Measurements from ENCODE around the gene PPP6R3.

Gene PPP6R3

DNA sequence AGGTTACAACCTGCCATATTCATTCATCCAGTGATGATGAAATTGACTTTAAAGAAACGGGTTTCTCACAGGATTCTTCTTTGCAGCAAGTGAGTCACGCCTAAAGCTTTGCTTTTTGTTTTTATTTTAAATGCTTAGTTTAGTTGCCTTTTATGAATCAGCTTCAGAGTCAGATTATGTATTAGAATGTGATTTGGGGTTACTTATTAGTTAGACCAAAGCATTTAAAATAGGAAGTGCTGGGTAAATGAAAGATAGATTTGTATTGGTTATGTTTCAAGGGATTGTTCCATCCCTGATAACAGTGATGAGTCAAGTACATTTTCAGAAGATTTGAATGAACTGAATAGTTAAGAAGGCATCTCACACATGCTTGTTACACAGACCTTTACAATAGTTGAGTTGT, 122.5 kb downstream of the PPP6R3 start:
- H3K4me1 ChIP-seq (ENCODE audit: control insufficient read depth, insufficient read depth, low read length, poor library complexity, severe bottlenecking), result no peaks in the 10 kb centered on the region
- no peak for DNase-seq
- H3K36me3 ChIP-seq (ENCODE audit: control insufficient read depth, insufficient read depth, low read length), result peaks cover 61% of the 10 kb centered on the region
- H3K27ac ChIP-seq (ENCODE audit: insufficient read depth, low read length, poor library complexity, severe bottlenecking), result no peak overlapping the region
- H3K4me3 ChIP-seq (ENCODE audit: insufficient read depth, low read depth, low read length, poor library complexity, severe bottlenecking), result no peak overlapping the region
- no peaks in the 10 kb centered on the region for H3K27me3 ChIP-seq (replicated peaks; ENCODE audit: control insufficient read depth, insufficient read depth, low read length, poor library complexity, severe bottlenecking)
- H3K9me3 ChIP-seq (ENCODE audit: control insufficient read depth, low read length), result no peaks in the 10 kb centered on the region

- no peak overlapping the region for H3K27ac ChIP-seq (ENCODE audit: insufficient read depth, low read length, poor library complexity, severe bottlenecking)
- peaks cover 59% of the 10 kb centered on the region for H3K36me3 ChIP-seq (ENCODE audit: control insufficient read depth, insufficient read depth, low read length)
- no peaks in the 10 kb centered on the region for H3K9me3 ChIP-seq (ENCODE audit: control insufficient read depth, low read length)
These were observed 123.5 kb downstream of the PPP6R3 start for GRCh38 chr11:68584097-68584496.

GRCh38 chr11:68584991-68585524, 124.5 kb downstream of the PPP6R3 start:
- DNase-seq, result no peak
- Histone ChIP-seq H3K4me3 (ENCODE audit: insufficient read depth, low read depth, low read length, poor library complexity, severe bottlenecking) (no peak overlapping the region), H3K36me3 (ENCODE audit: control insufficient read depth, insufficient read depth, low read length) (peaks cover 59% of the 10 kb centered on the region), H3K27ac (ENCODE audit: insufficient read depth, low read length, poor library complexity, severe bottlenecking) (no peak overlapping the region), H3K27me3 (replicated peaks; ENCODE audit: control insufficient read depth, insufficient read depth, low read length, poor library complexity, severe bottlenecking) (no peaks in the 10 kb centered on the region), H3K4me1 (ENCODE audit: control insufficient read depth, insufficient read depth, low read length, poor library complexity, severe bottlenecking) (no peaks in the 10 kb centered on the region), H3K9me3 (ENCODE audit: control insufficient read depth, low read length) (no peaks in the 10 kb centered on the region)

More at GRCh38 chr11:68584097-68584496, 123.5 kb downstream of the PPP6R3 start:
- no peak overlapping the region for H3K4me3 ChIP-seq (ENCODE audit: insufficient read depth, low read depth, low read length, poor library complexity, severe bottlenecking)
- H3K4me1 ChIP-seq (ENCODE audit: control insufficient read depth, insufficient read depth, low read length, poor library complexity, severe bottlenecking), result no peaks in the 10 kb centered on the region
- DNase-seq, result peak; percentile 5 to 23 (median 5)
- no peaks in the 10 kb centered on the region for H3K27me3 ChIP-seq (replicated peaks; ENCODE audit: control insufficient read depth, insufficient read depth, low read length, poor library complexity, severe bottlenecking)

DNA sequence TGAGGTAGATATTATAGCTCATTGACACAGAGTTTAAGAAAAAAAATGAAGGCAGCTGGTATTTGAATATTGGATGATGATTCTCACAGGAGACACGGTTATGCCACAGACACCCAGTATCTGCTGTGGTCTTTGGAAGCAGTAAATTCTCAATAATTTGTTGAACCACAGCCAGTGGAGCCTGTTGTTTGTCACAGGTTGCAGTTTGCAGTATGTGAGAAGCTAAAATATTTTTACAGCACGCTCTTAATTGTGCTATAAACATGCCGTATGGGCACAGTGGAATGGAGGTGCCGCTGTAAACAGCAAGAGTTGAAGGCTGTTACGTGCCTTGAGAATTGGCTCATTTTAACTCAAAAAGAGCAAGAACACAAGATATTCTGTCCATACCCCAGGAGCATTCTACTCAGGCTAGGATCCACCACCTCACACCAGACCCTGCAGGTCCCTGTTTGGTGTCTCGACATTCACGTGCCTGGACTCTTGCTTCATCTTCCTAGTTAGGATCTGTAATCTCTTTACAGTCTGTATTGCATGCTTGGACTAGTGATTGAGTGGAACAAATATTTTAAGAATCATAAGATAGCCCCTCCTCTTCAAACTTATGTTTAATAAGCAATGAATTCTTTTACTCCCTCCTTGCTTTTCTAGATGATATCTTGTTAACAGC, 129.1 kb downstream of the PPP6R3 start:
- peaks cover 76% of the 10 kb centered on the region for H3K36me3 ChIP-seq (ENCODE audit: control insufficient read depth, insufficient read depth, low read length)
- H3K4me1 ChIP-seq (ENCODE audit: control insufficient read depth, insufficient read depth, low read length, poor library complexity, severe bottlenecking), result no peaks in the 10 kb centered on the region

GRCh38 chr11:68591719-68592118, 131.2 kb downstream of the PPP6R3 start:
- Histone ChIP-seq H3K27me3 (replicated peaks; ENCODE audit: control insufficient read depth, insufficient read depth, low read length, poor library complexity, severe bottlenecking) (no peaks in the 10 kb centered on the region), H3K36me3 (ENCODE audit: control insufficient read depth, insufficient read depth, low read length) (peaks cover 72% of the 10 kb centered on the region)

More for the DNA sequence above, 129.1 kb downstream of the PPP6R3 start:
- H3K9me3 ChIP-seq (ENCODE audit: control insufficient read depth, low read length), result no peaks in the 10 kb centered on the region
- H3K4me3 ChIP-seq (ENCODE audit: insufficient read depth, low read depth, low read length, poor library complexity, severe bottlenecking), result no peak overlapping the region
- no peaks in the 10 kb centered on the region for H3K27me3 ChIP-seq (replicated peaks; ENCODE audit: control insufficient read depth, insufficient read depth, low read length, poor library complexity, severe bottlenecking)
- no peak for DNase-seq
- no peak overlapping the region for H3K27ac ChIP-seq (ENCODE audit: insufficient read depth, low read length, poor library complexity, severe bottlenecking)

DNA sequence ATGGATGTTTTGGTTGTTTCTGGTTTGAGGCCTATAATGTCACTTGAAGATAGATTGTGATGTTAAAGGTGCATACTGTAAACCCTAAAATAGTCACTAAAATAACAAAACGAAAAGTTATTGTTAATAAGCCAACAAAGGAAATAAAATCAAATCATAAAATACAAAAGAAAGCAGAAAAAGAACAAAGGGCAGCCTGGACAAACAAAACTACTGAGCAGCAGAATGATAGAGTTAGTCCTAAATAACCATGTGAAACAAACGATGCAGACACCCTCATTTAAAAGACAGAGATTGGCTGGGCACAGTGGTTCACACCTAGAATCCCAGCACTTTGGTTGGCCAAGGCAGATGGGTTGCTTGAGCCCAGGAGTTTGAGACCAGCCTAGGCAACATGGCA, 132.9 kb downstream of the PPP6R3 start:
- Histone ChIP-seq H3K36me3 (ENCODE audit: control insufficient read depth, insufficient read depth, low read length) (peaks cover 75% of the 10 kb centered on the region), H3K9me3 (ENCODE audit: control insufficient read depth, low read length) (no peaks in the 10 kb centered on the region), H3K4me3 (ENCODE audit: insufficient read depth, low read depth, low read length, poor library complexity, severe bottlenecking) (no peak overlapping the region), H3K27ac (ENCODE audit: insufficient read depth, low read length, poor library complexity, severe bottlenecking) (no peak overlapping the region), H3K4me1 (ENCODE audit: control insufficient read depth, insufficient read depth, low read length, poor library complexity, severe bottlenecking) (no peaks in the 10 kb centered on the region), H3K27me3 (replicated peaks; ENCODE audit: control insufficient read depth, insufficient read depth, low read length, poor library complexity, severe bottlenecking) (no peaks in the 10 kb centered on the region)
- DNase-seq, result no peak

More at GRCh38 chr11:68591719-68592118, 131.2 kb downstream of the PPP6R3 start:
- no peaks in the 10 kb centered on the region for H3K9me3 ChIP-seq (ENCODE audit: control insufficient read depth, low read length)
- no peak overlapping the region for H3K4me3 ChIP-seq (ENCODE audit: insufficient read depth, low read depth, low read length, poor library complexity, severe bottlenecking)
- no peak overlapping the region for H3K27ac ChIP-seq (ENCODE audit: insufficient read depth, low read length, poor library complexity, severe bottlenecking)
- DNase-seq, result no peak
- no peaks in the 10 kb centered on the region for H3K4me1 ChIP-seq (ENCODE audit: control insufficient read depth, insufficient read depth, low read length, poor library complexity, severe bottlenecking)

- peaks cover 77% of the 10 kb centered on the region for H3K36me3 ChIP-seq (ENCODE audit: control insufficient read depth, insufficient read depth, low read length)
- H3K27me3 ChIP-seq (replicated peaks; ENCODE audit: control insufficient read depth, insufficient read depth, low read length, poor library complexity, severe bottlenecking), result no peaks in the 10 kb centered on the region
- no peak overlapping the region for H3K27ac ChIP-seq (ENCODE audit: insufficient read depth, low read length, poor library complexity, severe bottlenecking)
- no peaks in the 10 kb centered on the region for H3K9me3 ChIP-seq (ENCODE audit: control insufficient read depth, low read length)
- no peak overlapping the region for H3K4me3 ChIP-seq (ENCODE audit: insufficient read depth, low read depth, low read length, poor library complexity, severe bottlenecking)
- no peak for DNase-seq
- H3K4me1 ChIP-seq (ENCODE audit: control insufficient read depth, insufficient read depth, low read length, poor library complexity, severe bottlenecking), result no peaks in the 10 kb centered on the region
These were observed 133.6 kb downstream of the PPP6R3 start for GRCh38 chr11:68594123-68594522.

- Histone ChIP-seq H3K9me3 (ENCODE audit: control insufficient read depth, low read length) (no peaks in the 10 kb centered on the region), H3K36me3 (ENCODE audit: control insufficient read depth, insufficient read depth, low read length) (peaks cover 75% of the 10 kb centered on the region), H3K27ac (ENCODE audit: insufficient read depth, low read length, poor library complexity, severe bottlenecking) (no peak overlapping the region), H3K4me1 (ENCODE audit: control insufficient read depth, insufficient read depth, low read length, poor library complexity, severe bottlenecking) (no peaks in the 10 kb centered on the region), H3K27me3 (replicated peaks; ENCODE audit: control insufficient read depth, insufficient read depth, low read length, poor library complexity, severe bottlenecking) (no peaks in the 10 kb centered on the region), H3K4me3 (ENCODE audit: insufficient read depth, low read depth, low read length, poor library complexity, severe bottlenecking) (no peak overlapping the region)
- DNase-seq, result no peak
These were observed 135.7 kb downstream of the PPP6R3 start for GRCh38 chr11:68596231-68596630.

GRCh38 chr11:68598816-68599653, 138.5 kb downstream of the PPP6R3 start:
- Histone ChIP-seq H3K36me3 (ENCODE audit: control insufficient read depth, insufficient read depth, low read length) (peaks cover 84% of the 10 kb centered on the region), H3K4me1 (ENCODE audit: control insufficient read depth, insufficient read depth, low read length, poor library complexity, severe bottlenecking) (no peaks in the 10 kb centered on the region), H3K9me3 (ENCODE audit: control insufficient read depth, low read length) (no peaks in the 10 kb centered on the region), H3K27ac (ENCODE audit: insufficient read depth, low read length, poor library complexity, severe bottlenecking) (no peak overlapping the region), H3K4me3 (ENCODE audit: insufficient read depth, low read depth, low read length, poor library complexity, severe bottlenecking) (no peak overlapping the region), H3K27me3 (replicated peaks; ENCODE audit: control insufficient read depth, insufficient read depth, low read length, poor library complexity, severe bottlenecking) (no peaks in the 10 kb centered on the region)
- DNase-seq, result no peak

- Histone ChIP-seq H3K4me3 (ENCODE audit: insufficient read depth, low read depth, low read length, poor library complexity, severe bottlenecking) (no peak overlapping the region), H3K4me1 (ENCODE audit: control insufficient read depth, insufficient read depth, low read length, poor library complexity, severe bottlenecking) (no peaks in the 10 kb centered on the region), H3K27ac (ENCODE audit: insufficient read depth, low read length, poor library complexity, severe bottlenecking) (no peak overlapping the region), H3K9me3 (ENCODE audit: control insufficient read depth, low read length) (no peaks in the 10 kb centered on the region), H3K27me3 (replicated peaks; ENCODE audit: control insufficient read depth, insufficient read depth, low read length, poor library complexity, severe bottlenecking) (no peaks in the 10 kb centered on the region), H3K36me3 (ENCODE audit: control insufficient read depth, insufficient read depth, low read length) (peaks cover 94% of the 10 kb centered on the region)
- DNase-seq, result no peak
These were observed 140.6 kb downstream of the PPP6R3 start for GRCh38 chr11:68601147-68601546.
